LNCaP clone FGC (cell line): Measurements from ENCODE around the gene VAV2.

Experiments
- DNase-seq: peaks from one replicate; pipeline ENCODE4 v3.0.0-alpha.2; 2011; ENCODE audit warnings: low read depth
- H3K4me3 ChIP-seq: 2 replicates; pipeline ENCODE4 v1.5.1; 2011; ENCODE audit warnings: mild to moderate bottlenecking, low read depth, low read length, control low read depth
- CTCF ChIP-seq: IDR thresholded peaks from 2 replicates; pipeline ENCODE4 v1.5.1; 2012; ENCODE audit warnings: mild to moderate bottlenecking; ENCODE audit not compliant: control insufficient read depth, insufficient read depth; ENCODE audit errors: extremely low read depth

Gene VAV2

GRCh38 chr9:133975511-133975910 is 16.6 kb downstream of the VAV2 start:
- H3K4me3 ChIP-seq = no peak overlapping the region
- DNase-seq = no peak
- no peak for TF ChIP-seq CTCF

DNA sequence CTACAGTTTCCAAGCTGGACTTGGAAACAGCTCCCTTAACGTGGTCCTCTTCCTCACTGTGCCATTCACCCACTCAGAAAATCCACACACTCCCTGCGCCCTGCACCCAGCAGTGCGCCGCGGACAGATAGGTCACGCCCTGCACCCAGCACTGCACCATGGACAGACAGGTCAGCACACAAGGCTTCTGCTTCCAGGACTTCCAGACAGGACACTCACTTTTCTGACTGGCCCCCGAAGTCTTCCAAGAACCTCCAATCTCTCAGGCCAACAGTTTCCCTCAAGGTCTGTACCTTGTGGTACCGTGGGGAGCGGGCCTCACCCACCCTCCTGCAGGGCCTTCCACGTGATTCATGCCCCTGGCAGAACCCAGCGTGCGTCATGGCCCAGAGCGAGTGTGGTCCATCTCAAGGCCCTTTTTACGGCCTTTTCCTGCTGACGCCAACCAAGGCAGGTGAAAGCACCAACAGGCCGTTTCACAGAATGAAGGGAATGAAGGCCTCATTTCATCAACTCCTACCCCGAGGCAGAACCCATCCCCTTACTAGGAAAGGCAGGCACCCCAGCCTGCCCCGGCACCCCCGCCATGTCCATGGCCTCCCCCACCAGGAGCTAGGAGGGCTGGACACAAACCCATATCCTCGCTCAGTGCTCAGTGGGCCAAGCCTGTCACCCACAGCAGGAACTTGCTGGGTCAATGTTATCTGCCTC is 17.3 kb downstream of the VAV2 start:
- TF ChIP-seq CTCF = no peak
- DNase-seq = no peak
- H3K4me3 ChIP-seq = no peak overlapping the region

DNA sequence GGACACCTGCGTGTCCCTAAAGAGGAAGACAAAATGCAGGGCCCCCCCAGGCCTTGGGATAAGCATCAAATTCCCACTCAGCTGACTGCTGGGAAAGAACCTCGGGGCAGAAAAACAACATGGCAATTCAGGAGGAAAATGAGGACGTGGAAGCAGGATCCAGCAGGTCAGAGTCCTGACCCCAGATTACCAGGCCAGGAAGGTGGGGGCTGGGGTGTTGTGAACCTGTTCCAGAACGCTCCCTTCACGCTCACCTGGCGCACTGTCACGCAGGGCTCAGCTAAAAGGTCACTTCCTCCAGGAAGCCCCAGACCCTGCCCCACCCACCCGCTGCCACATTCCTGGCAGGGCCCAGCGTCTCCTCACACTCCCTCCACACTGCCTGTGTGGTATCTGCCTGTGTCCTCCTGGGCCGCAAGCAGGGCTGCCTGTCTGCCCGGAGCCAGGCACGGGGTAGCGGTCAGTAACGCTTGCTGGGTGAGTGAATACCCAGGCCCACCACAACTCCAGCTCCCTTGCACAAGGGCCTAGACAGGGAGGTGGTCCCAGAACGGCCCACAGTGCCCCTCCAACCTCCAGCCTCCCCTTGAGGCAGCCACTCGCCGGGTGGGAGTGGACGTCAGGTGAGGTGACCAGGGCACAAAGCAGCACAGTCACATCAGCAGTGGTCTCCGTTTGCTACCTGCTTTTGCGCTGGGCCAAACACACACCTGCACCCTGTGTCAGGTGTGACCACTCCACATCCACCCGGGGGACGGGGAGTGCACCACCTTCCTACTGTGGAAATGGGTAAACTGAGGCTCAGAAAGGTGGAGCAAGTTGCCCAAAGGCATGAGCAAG is 18.1 kb downstream of the VAV2 start:
- DNase-seq = no peak
- H3K4me3 ChIP-seq = no peak overlapping the region
- no peak for TF ChIP-seq CTCF

DNA sequence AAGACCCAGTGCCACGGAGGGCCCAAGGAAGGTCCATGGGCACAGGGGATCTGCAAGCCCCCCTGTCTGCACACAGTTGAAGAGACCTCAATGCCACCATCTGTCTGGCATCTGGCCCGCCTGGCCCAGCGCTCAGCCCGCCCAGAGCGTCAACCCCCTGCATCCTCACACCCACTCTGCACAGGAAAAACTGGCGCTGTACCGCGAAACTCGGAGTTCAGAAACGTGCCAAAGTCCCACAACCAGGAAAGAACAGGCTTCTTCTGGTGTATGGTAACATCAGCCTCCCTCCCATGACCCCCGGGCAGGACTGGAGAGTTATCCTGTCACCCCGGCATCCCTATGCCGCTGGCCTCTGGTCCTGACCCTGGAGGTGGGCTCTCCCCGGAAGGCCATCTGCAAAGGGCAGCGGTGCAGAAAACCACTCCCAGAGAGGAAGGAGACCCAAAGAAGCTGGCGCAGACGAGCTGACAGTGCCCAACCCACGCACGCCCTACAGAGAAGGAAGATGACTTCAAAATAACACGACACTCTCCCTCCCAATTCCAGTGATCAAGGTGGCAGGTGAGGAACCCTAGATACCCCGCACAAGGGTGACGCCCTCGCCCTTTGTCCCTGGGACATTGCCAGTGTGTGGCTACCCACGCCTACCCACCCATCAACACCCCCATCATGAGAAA is 18.9 kb downstream of the VAV2 start:
- no peak overlapping the region for H3K4me3 ChIP-seq
- no peak for DNase-seq

GRCh38 chr9:133971981-133972941 is 19.9 kb downstream of the VAV2 start:
- no peak for DNase-seq
- H3K4me3 ChIP-seq = no peak overlapping the region
- no peak for TF ChIP-seq CTCF

More for the DNA sequence above, 18.9 kb downstream of the VAV2 start:
- TF ChIP-seq CTCF = no peak
